GM12872 (cell line): ENCODE measurements around the gene DYRK4.

Source experiments
- CTCF ChIP-seq: IDR thresholded peaks from 3 replicates; pipeline ENCODE4 v1.5.1; 2011; ENCODE audit warnings: low read depth, mild to moderate bottlenecking, low read length, moderate library complexity; ENCODE audit not compliant: insufficient read depth

The DYRK4 gene

GRCh38 chr12:4630262-4630661 is 68.3 kb downstream of the DYRK4 start:
- no peak for TF ChIP-seq CTCF

GRCh38 chr12:4643747-4644146 is 81.7 kb downstream of the DYRK4 start:
- TF ChIP-seq CTCF: no peak

- no peak for TF ChIP-seq CTCF
Observed at GRCh38 chr12:4645023-4645422, 83.0 kb downstream of the DYRK4 start.

- TF ChIP-seq CTCF: no peak
Observed at GRCh38 chr12:4648104-4648500, 86.1 kb downstream of the DYRK4 start.

GRCh38 chr12:4648501-4649357 is 86.7 kb downstream of the DYRK4 start, which contains the start of the genes AKAP3 and NDUFA9:
Gene AKAP3 (minus strand): TSS chr12:4649051. CDS start chr12:4638196, 10,855 bp downstream.
Gene NDUFA9 (plus strand): TSS chr12:4649114. CDS start chr12:4649127, 13 bp downstream.
- TF ChIP-seq CTCF: no peak

- TF ChIP-seq CTCF: no peak
Observed at GRCh38 chr12:4649358-4649661, 87.3 kb downstream of the DYRK4 start.

- TF ChIP-seq CTCF: no peak
Observed at GRCh38 chr12:4653257-4653656, 91.2 kb downstream of the DYRK4 start.
